IPS DF 6.9 (cell line): ENCODE results near the gene XPR1.
"Not testable (repeated sequence)": the region's sequence is repeated elsewhere in the genome, so short reads cannot be mapped to it uniquely, and the experiment has no call there.

Experiments
- DNase-seq: peaks from one replicate; pipeline ENCODE4 v3.0.0-alpha.2; 2013; ENCODE audit warnings: low read depth, low spot score
- H3K27ac ChIP-seq: one replicate; pipeline ENCODE4 v1.5.1; 2013; ENCODE audit warnings: low read length, control low read depth
- H3K27me3 ChIP-seq: 2 replicates; pipeline ENCODE4 v1.6.1; 2013; ENCODE audit warnings: mild to moderate bottlenecking, low read length; ENCODE audit not compliant: control insufficient read depth, insufficient read depth
- H3K36me3 ChIP-seq: 2 replicates; pipeline ENCODE4 v1.6.1; 2013; ENCODE audit warnings: low read length; ENCODE audit not compliant: control insufficient read depth, insufficient read depth
- H3K4me1 ChIP-seq: 2 replicates; pipeline ENCODE4 v1.6.1; 2013; ENCODE audit warnings: low read length; ENCODE audit not compliant: control insufficient read depth, insufficient read depth
- H3K4me3 ChIP-seq: 2 replicates; pipeline ENCODE4 v1.5.1; 2013; ENCODE audit warnings: mild to moderate bottlenecking, low read length
- H3K9me3 ChIP-seq: 2 replicates; pipeline ENCODE4 v1.6.1; 2013; ENCODE audit warnings: low read length, inconsistent platforms; ENCODE audit not compliant: control insufficient read depth, insufficient read depth
- WGBS: extraction: QIAGEN DNeasy Blood & Tissue Kit; methylation state at CpG from one replicate; pipeline ENCODE4 v1.1.7; 2013; ENCODE audit warnings: mixed read lengths, missing lambda C conversion rate; ENCODE audit not compliant: insufficient read length, insufficient coverage; 5-methylcytosine and 5-hydroxymethylcytosine counted together

The XPR1 gene

DNA sequence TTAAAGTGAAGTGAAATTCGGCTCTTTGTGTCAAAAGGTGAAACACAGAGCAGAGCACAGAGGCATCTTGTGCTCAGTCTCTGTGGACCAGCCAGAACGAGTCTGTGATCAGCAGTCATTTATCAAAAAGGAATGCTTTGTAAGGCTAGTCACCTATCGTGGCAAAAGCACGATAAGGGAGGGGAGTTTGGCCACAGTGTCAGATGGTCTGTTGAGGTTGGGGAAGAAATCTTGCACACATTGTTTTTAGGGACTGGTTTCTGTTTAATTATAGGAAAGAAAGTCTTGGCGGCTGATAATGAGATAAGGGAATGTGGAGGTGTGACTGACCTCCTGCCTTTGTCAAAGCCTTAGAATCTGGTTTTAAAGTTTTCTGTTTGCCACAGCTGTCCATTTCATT, 222.6 kb downstream of the XPR1 start:
- no CpG with 5 or more reads among the region's 5 CpGs for WGBS
- H3K27ac ChIP-seq = no peak overlapping the region
- no peaks in the 10 kb centered on the region for H3K9me3 ChIP-seq
- H3K27me3 ChIP-seq = no peaks in the 10 kb centered on the region
- H3K4me1 ChIP-seq = peaks cover 2% of the 10 kb centered on the region; the same call in 1 of the 2 replicates
- DNase-seq = no peak
- H3K36me3 ChIP-seq = no peaks in the 10 kb centered on the region
- H3K4me3 ChIP-seq = no peak overlapping the region

DNA sequence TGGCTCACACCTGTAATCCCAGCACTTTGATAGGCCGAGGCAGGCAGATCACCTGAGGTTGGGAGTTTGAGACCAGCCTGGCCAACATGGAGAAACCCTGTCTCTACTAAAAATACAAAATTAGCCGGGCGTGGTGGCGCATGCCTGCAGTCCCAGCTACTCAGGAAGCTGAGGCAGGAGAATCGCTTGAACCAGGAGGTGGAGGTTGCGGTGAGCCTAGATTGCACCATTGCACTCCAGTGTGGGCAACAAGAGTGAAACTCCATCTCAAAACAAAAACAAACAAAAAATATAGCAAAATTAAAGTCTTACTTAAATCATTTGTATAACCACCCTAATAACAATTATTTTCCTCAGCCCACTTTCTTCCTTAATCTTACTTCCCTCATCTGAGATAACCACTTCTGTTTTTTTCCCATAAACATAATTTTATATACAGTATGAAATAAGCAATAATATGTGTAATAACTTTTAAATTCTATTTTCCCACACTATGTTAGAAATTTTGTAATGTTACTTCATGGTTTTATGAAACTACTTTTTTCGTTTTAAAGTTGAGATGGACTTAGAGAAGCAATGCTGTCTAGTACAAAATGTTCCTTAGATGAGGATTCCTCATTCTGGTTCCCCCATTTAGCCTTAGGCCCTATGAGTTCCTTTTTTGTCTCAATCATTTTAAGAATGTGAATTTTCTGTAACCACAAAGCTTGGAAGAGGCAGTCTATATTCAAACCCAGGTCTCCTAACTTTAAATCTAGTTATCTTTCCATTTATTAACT, 226.3 kb downstream of the XPR1 start:
- no CpG with 5 or more reads among the region's 7 CpGs for WGBS
- not testable (repeated sequence) for H3K27ac ChIP-seq, H3K4me1 ChIP-seq, H3K9me3 ChIP-seq, H3K27me3 ChIP-seq, DNase-seq, H3K4me3 ChIP-seq, H3K36me3 ChIP-seq

DNA sequence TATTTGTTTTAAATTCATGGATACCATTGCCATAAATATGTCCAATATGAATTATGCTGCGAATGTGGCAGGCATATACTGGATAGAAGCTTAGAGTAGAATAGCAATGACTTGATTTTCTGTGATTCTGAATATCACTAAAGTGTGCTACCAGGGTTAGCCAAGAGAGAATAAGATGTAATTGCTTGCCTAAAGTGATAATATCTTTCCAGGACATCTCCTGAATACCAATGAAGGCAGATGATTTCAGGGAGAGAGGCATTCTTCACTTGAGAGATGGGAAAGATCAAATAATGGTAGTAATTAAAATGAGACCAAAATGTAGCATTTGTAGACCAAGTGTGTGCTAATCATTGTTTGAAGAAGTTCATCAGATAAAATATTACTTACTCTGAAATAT, 227.5 kb downstream of the XPR1 start:
- DNase-seq = no peak
- H3K27me3 ChIP-seq = no peaks in the 10 kb centered on the region
- no CpG with 5 or more reads among the region's 1 CpG for WGBS

DNA sequence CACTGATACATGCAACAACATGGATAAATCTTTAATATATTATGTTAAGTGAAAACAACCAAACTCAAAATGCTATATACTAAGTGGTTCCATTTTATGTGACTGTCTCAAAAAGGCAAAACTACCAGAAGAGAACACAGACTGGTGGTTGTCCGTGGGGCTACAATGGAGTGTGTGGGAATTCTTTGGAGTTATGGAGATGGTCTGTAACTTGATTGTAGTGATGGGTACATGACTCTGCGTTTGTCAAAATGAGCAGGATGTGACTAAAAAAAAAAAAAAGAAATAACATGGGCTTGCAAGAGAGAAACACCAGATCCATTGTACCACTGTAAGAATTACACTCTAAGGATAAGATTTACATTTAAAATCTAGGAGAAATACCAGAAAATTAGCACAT, 228.7 kb downstream of the XPR1 start:
- peaks cover 2% of the 10 kb centered on the region; the same call in 1 of the 2 replicates for H3K4me1 ChIP-seq
- no peak overlapping the region for H3K27ac ChIP-seq
- no peaks in the 10 kb centered on the region for H3K27me3 ChIP-seq
- H3K9me3 ChIP-seq = no peaks in the 10 kb centered on the region
- no peak overlapping the region for H3K4me3 ChIP-seq
- no peaks in the 10 kb centered on the region for H3K36me3 ChIP-seq
- no CpG with 5 or more reads among the region's 2 CpGs for WGBS
- no peak for DNase-seq

More for the DNA sequence above, 227.5 kb downstream of the XPR1 start:
- Histone ChIP-seq H3K36me3 (no peaks in the 10 kb centered on the region), H3K4me1 (peaks cover 2% of the 10 kb centered on the region; the same call in 1 of the 2 replicates), H3K9me3 (no peaks in the 10 kb centered on the region), H3K27ac (no peak overlapping the region), H3K4me3 (no peak overlapping the region)

DNA sequence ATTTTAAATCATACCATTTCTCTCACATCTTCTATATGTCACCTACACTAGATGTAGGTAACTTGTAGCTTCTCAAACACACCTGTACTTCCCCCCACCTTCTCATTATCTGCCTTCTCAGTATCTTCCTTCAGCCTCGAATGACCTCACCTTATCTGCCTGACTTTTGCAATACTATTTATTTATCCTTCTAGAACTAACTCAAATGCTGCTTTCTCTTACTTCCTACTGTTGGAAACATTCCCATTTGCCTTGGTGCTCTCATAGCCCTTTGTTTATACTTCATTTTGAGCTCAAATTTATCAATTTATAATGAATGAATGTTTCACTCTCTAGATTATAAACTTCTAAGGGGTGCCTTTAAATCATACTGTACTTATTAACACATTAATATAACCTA, 230.5 kb downstream of the XPR1 start:
- H3K27ac ChIP-seq = no peak overlapping the region
- H3K9me3 ChIP-seq = no peaks in the 10 kb centered on the region
- no peak for DNase-seq
- no peaks in the 10 kb centered on the region for H3K27me3 ChIP-seq
- no peak overlapping the region for H3K4me3 ChIP-seq
- no CpG with 5 or more reads among the region's 1 CpG for WGBS
- H3K4me1 ChIP-seq = no peaks in the 10 kb centered on the region
- no peaks in the 10 kb centered on the region; the same call in 1 of the 2 replicates for H3K36me3 ChIP-seq

DNA sequence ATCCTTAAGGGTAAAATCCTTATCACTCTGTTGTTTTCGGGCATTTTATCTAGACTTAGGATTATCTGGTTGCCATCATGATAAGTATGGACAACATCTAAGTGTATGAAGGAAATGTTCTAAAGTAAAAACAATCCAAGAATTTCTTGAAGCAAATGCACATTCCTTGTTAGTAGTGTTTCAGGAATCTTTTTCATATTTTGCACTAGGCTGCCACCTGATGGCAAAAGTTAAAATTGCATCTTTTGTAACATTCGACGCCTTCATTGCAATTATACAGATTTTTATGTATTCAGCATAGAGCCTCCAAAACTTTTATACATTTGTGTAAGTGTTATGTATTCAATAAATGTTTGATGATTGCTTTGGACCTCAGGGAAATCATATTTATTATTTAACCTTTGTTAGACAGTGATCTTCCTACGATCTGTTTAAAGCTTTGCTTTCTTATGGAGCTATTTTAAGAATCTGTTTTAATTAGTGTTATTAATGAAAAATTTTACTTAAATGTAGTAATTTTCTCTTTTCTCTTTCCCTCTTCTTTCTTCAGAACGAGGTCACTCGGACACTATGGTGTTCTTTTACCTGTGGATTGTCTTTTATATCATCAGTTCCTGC, 231.4 kb downstream of the XPR1 start:
- Histone ChIP-seq H3K36me3 (no peaks in the 10 kb centered on the region; the same call in 1 of the 2 replicates), H3K27me3 (no peaks in the 10 kb centered on the region), H3K4me1 (no peaks in the 10 kb centered on the region), H3K9me3 (no peaks in the 10 kb centered on the region), H3K27ac (no peak overlapping the region), H3K4me3 (no peak overlapping the region)
- DNase-seq = peak; percentile 35
- no CpG with 5 or more reads among the region's 6 CpGs for WGBS

DNA sequence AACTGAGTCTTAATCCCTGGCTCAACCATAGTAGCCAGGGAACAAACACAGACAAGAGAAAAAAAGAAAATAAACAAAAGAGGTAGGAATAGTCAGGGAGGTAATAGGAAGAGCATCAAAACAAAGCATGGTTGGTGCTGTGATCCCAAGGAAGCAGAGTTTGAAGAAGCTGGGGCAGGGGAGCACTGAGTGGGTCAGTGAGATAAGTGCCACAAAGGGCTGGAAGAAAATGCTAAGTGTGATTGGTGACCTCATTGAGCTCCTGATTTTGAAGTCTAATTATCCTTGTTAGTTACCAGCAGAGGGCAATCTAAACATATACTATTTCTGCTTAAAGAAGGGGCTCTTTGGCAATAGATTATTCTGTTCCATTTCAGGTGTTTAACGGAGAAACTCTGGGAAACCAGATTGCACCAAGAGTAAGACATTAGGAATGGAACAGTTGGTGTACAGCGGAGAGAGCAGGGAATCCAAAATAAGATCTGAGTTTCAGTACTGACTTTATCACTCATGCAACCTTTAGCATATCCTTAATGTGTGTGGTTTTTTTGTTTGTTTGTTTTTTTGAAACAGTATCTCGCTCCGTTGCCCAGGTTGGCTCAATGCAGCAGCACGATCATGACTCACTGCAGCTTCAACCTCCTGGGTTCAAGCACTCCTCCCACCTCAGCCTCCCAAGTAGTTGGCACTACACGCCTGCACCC, 250.1 kb downstream of the XPR1 start:
- DNase-seq = no peak
- no peak overlapping the region for H3K27ac ChIP-seq
- H3K36me3 ChIP-seq = no peaks in the 10 kb centered on the region
- WGBS = no CpG with 5 or more reads among the region's 6 CpGs
- H3K27me3 ChIP-seq = no peaks in the 10 kb centered on the region
- H3K4me1 ChIP-seq = no peaks in the 10 kb centered on the region
- no peaks in the 10 kb centered on the region for H3K9me3 ChIP-seq
- H3K4me3 ChIP-seq = no peak overlapping the region

DNA sequence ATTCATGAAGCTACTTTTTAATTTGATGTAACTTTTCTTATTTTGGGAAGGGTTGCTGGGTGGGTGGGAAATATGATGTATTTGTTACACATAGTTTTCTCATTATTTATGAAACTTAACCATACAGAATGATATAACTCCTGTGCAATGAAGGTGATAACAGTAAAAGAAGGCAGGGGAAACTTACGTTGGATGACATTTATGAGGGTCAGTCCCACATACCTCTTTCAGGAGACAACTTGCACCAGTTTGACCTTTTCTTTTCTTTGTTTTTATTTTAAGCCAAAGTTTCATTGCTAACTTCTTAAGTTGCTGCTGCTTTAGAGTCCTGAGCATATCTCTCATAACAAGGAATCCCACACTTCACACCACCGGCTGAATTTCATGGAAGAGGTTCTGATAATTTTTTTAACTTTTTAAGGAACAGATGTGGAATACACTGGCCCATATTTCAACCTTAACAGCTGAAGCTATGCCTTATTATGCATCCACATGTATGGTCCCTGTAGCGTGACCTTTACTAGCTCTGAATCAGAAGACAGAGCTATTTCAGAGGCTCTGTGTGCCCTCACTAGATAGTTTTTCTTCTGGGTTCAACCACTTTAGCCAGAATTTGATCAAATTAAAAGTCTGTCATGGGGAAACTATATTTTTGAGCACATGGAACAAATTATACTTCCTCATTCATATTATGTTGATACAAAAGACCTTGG, 252.9 kb downstream of the XPR1 start:
- no CpG with 5 or more reads among the region's 3 CpGs for WGBS
- Histone ChIP-seq H3K27me3 (no peaks in the 10 kb centered on the region), H3K4me1 (no peaks in the 10 kb centered on the region), H3K4me3 (no peak overlapping the region), H3K27ac (no peak overlapping the region), H3K36me3 (no peaks in the 10 kb centered on the region), H3K9me3 (no peaks in the 10 kb centered on the region)
- no peak for DNase-seq

DNA sequence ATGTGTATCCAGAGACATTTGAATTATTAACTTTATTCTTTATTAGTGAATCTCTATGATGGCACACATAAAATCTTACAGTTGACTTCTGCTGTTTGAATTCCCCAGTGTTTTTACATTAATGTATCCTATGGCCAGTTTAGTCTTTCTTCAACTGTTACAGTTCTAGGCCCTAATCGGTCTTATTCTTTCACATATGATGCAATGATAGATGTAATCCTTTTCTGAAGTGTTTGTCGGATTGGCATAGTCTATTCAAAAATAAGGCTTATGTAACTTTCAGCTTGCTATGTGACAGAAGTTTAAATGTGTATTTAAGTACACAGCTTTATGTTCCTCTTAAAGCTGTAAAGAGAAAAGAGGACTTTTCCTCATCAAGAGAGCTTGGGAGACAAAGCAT, 254.5 kb downstream of the XPR1 start:
- Histone ChIP-seq H3K36me3 (no peaks in the 10 kb centered on the region), H3K9me3 (no peaks in the 10 kb centered on the region), H3K4me3 (no peak overlapping the region), H3K27ac (no peak overlapping the region), H3K27me3 (no peaks in the 10 kb centered on the region), H3K4me1 (no peaks in the 10 kb centered on the region)
- no CpG with 5 or more reads among the region's 2 CpGs for WGBS
- DNase-seq = no peak

DNA sequence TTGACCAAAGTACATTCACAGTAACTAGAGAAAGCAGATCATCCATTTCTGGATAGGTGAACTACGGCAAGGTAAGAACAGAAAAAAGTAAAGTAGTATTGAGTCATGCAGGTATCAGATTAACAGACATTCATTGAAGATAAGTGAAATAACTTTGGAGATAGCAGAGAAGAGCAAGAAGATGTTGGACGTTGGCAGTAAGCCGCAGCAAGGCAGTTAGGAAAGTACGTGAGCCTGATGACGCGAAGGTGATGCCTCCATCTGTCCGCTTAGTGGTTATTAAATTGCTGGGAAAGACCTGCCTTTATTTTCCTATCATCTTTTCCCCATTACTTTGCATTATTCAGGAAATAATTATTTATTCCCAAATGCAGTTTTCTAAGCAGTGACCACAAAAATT, 256.0 kb downstream of the XPR1 start:
- Histone ChIP-seq H3K27me3 (no peaks in the 10 kb centered on the region), H3K27ac (no peak overlapping the region), H3K4me1 (no peaks in the 10 kb centered on the region), H3K36me3 (no peaks in the 10 kb centered on the region), H3K9me3 (no peaks in the 10 kb centered on the region), H3K4me3 (no peak overlapping the region)
- no peak for DNase-seq
- WGBS = no CpG with 5 or more reads among the region's 7 CpGs
